GM23338 (cell line): ENCODE measurements around the gene C4BPB. TPM values are rescaled to one million over a fixed set of nuclear protein-coding genes. Genes with fewer than 3 reads are reported as not detected.

ENCODE experiments used
- ATAC-seq: fragments of 200-7000 bp; cut with Tn5 transposase; 3 replicates; pipeline ENCODE4 v1.9.1; 2020
- DNase-seq: peaks from one replicate; pipeline ENCODE4 v3.0.0-alpha.2; 2015; ENCODE audit warnings: low spot score
- H2AFZ ChIP-seq: fragments of 200-600 bp; sonication (generic); 2 replicates; pipeline ENCODE4 v1.8.0; 2016; ENCODE audit warnings: antibody characterized with exemption, mild to moderate bottlenecking, moderate library complexity
- H3F3A ChIP-seq: fragments of 200-600 bp; sonication (generic); replicated peaks from 2 replicates; pipeline ENCODE4 v1.8.0; 2017; ENCODE audit warnings: antibody characterized with exemption, mixed run types, low read depth
- H3K27ac ChIP-seq: fragments of 200-600 bp; sonication (generic); 2 replicates; pipeline ENCODE4 v1.6.1; 2016; ENCODE audit warnings: low read depth
- H3K27me3 ChIP-seq: fragments of 200-600 bp; sonication (generic); 2 replicates; pipeline ENCODE4 v1.8.0; 2016; ENCODE audit warnings: mild to moderate bottlenecking, mixed run types, moderate library complexity; ENCODE audit not compliant: insufficient read depth
- H3K36me3 ChIP-seq: fragments of 200-600 bp; sonication (generic); 2 replicates; pipeline ENCODE4 v1.8.0; 2016; ENCODE audit warnings: mild to moderate bottlenecking; ENCODE audit not compliant: insufficient read depth
- H3K4me1 ChIP-seq: fragments of 200-600 bp; sonication (generic); 2 replicates; pipeline ENCODE4 v1.8.0; 2016; ENCODE audit warnings: mild to moderate bottlenecking, moderate library complexity; ENCODE audit not compliant: insufficient read depth
- H3K4me2 ChIP-seq: fragments of 200-600 bp; sonication (generic); 2 replicates; pipeline ENCODE4 v1.7.1; 2017; ENCODE audit warnings: mixed run types
- H3K4me3 ChIP-seq: fragments of 200-600 bp; sonication (generic); 2 replicates; pipeline ENCODE4 v1.6.1; 2016; ENCODE audit warnings: mixed run types
- H3K79me2 ChIP-seq: fragments of 200-600 bp; sonication (generic); replicated peaks from 2 replicates; pipeline ENCODE4 v1.8.0; 2017; ENCODE audit warnings: mild to moderate bottlenecking; ENCODE audit not compliant: insufficient read depth
- H3K9me2 ChIP-seq: fragments of 200-600 bp; sonication (generic); 2 replicates; pipeline ENCODE4 v1.8.0; 2017; ENCODE audit not compliant: insufficient read depth
- H4K20me1 ChIP-seq: fragments of 200-600 bp; sonication (generic); replicated peaks from 2 replicates; pipeline ENCODE4 v1.8.0; 2017; ENCODE audit warnings: mild to moderate bottlenecking; ENCODE audit not compliant: insufficient read depth
- H3K27ac Mint-ChIP-seq: 2 replicates; pipeline ENCODE4 v1.8.0; 2020; ENCODE audit warnings: inconsistent platforms, mild to moderate bottlenecking, moderate library complexity, mixed read lengths
- H3K27me3 Mint-ChIP-seq: 3 replicates; pipeline ENCODE4 v1.8.0; 2022; ENCODE audit warnings: low read depth, mild to moderate bottlenecking, moderate library complexity, mixed read lengths, inconsistent platforms; ENCODE audit not compliant: insufficient read depth, poor library complexity
- H3K36me3 Mint-ChIP-seq: 3 replicates; pipeline ENCODE4 v1.8.0; 2021; ENCODE audit warnings: low read depth, mild to moderate bottlenecking, inconsistent platforms, moderate library complexity, mixed read lengths
- H3K4me1 Mint-ChIP-seq: 3 replicates; pipeline ENCODE4 v1.8.0; 2020; ENCODE audit warnings: mild to moderate bottlenecking, inconsistent platforms, mixed read lengths
- H3K4me3 Mint-ChIP-seq: 3 replicates; pipeline ENCODE4 v1.8.0; 2021; ENCODE audit warnings: moderate library complexity, mild to moderate bottlenecking, inconsistent platforms, mixed read lengths
- H3K9me3 Mint-ChIP-seq: 3 replicates; pipeline ENCODE4 v1.8.0; 2020; ENCODE audit warnings: moderate library complexity, mild to moderate bottlenecking, inconsistent platforms, mixed read lengths
- CREB1 ChIP-seq: fragments of 250-450 bp; sonication (Bioruptor Pico); IDR thresholded peaks from 2 replicates; pipeline ENCODE4 v1.5.0; 2020; ENCODE audit warnings: low read depth, mild to moderate bottlenecking, moderate library complexity
- CTCF ChIP-seq, 2 experiments: fragments of 200-600 bp in 1 of 2; sonication (generic) in 1 of 2; conservative IDR thresholded peaks; 2 replicates each; pipeline versions ENCODE4 v1.5.1 to v1.6.1; 2016 to 2017; ENCODE audit warnings: antibody characterized with exemption in 2 of 2, low read depth in 2 of 2, mild to moderate bottlenecking in 2 of 2, moderate library complexity in 1 of 2
- ETS1 ChIP-seq: IDR thresholded peaks from 2 replicates; pipeline ENCODE4 v1.6.1; 2016; ENCODE audit warnings: antibody characterized with exemption
- EZH2 ChIP-seq: fragments of 200-600 bp; sonication (generic); IDR thresholded peaks from one replicate; pipeline ENCODE4 v1.8.0; 2017; ENCODE audit warnings: antibody characterized with exemption, mild to moderate bottlenecking, low read depth; ENCODE audit not compliant: unreplicated experiment
- NANOG ChIP-seq: IDR thresholded peaks from 2 replicates; pipeline ENCODE4 v1.6.1; 2016; ENCODE audit warnings: antibody characterized with exemption, borderline replicate concordance
- POLR2AphosphoS5 ChIP-seq: IDR thresholded peaks from 2 replicates; pipeline ENCODE4 v1.6.1; 2016; ENCODE audit warnings: antibody characterized with exemption, low read depth
- REST ChIP-seq: IDR thresholded peaks from one replicate; pipeline ENCODE4 v1.6.1; 2018; ENCODE audit warnings: antibody characterized with exemption; ENCODE audit not compliant: unreplicated experiment
- STAT1 ChIP-seq: IDR thresholded peaks from one replicate; pipeline ENCODE4 v1.6.1; 2016; ENCODE audit warnings: antibody characterized with exemption; ENCODE audit not compliant: unreplicated experiment
- ZNF114 ChIP-seq: fragments of 250-450 bp; sonication (Bioruptor Pico); IDR thresholded peaks from 2 replicates; pipeline ENCODE4 v1.5.0; 2020; ENCODE audit warnings: mild to moderate bottlenecking, moderate library complexity
- polyA plus RNA-seq: library from polyadenylated mRNA; unstranded; fragments of >200 nt; fragmentation: Nextera tagmentation; extraction: Ambion mirVana; gene quantifications from 2 replicates; pipeline ENCODE4 v1.2.1, GENCODE V29; 2016
- total RNA-seq: library from RNA; depleted of rRNA; stranded (reverse); fragments of >200 nt; shearing (Covaris generic); gene quantifications from 2 replicates; pipeline ENCODE4 v1.2.3, GENCODE V29; 2014

C4BPB gene
- total and polyA plus RNA-seq, 2 experiments from 2014 or later, result not detected

- TF ChIP-seq REST, result no peak
- no peak for TF ChIP-seq EZH2
- no peak for TF ChIP-seq CREB1
- no peak for TF ChIP-seq POLR2AphosphoS5
- no peak for TF ChIP-seq STAT1
- no peak for TF ChIP-seq ZNF114
- TF ChIP-seq CTCF (conservative IDR thresholded peaks at IDR 0.05; ENCODE audit: low read depth in 2 of 2), result no peak
- TF ChIP-seq NANOG, result no peak
Measured at GRCh38 chr1:207103892-207104373, 15.3 kb downstream of the C4BPB start, which contains the start of gene C4BPA (continued).

DNA sequence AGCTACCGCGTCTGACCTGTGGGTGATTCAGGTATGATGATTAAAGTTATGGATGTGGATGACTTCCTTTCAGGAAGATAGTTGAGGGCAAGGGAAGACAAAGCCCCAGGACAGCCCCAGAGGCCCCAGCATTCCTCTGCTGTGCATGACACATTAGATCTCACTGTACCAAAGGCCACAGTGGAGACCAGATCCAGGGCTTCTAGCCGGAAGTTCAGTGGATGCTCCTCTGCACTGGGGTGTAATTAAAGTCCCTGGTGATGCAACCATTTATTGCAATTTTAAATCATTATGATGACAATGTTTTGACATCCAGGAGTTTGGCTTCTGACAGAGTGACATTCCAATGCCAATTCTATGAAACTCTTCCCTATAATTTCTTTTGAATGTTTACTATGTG is 20.3 kb downstream of the C4BPB start:
- H3K9me3 Mint-ChIP-seq, result no peaks in the 10 kb centered on the region
- H3K4me3 Mint-ChIP-seq, result no peak overlapping the region
- no peak for DNase-seq
- no peak for TF ChIP-seq REST
- no peak for TF ChIP-seq EZH2
- TF ChIP-seq ETS1, result no peak

More for the DNA sequence above, 20.3 kb downstream of the C4BPB start:
- Histone ChIP-seq H3K79me2 (no peaks in the 10 kb centered on the region), H3K36me3 (no peaks in the 10 kb centered on the region), H3K27ac (no peak overlapping the region), H3K27me3 (no peaks in the 10 kb centered on the region), H3K9me2 (peaks cover 16% of the 10 kb centered on the region), H2AFZ (no peak overlapping the region), H3F3A (no peaks in the 10 kb centered on the region), H3K4me2 (no peak overlapping the region), H3K4me3 (no peak overlapping the region), H3K4me1 (peaks cover 6% of the 10 kb centered on the region), H4K20me1 (no peaks in the 10 kb centered on the region)
- ATAC-seq, result no peak
- no peak overlapping the region for H3K27ac Mint-ChIP-seq
- H3K4me1 Mint-ChIP-seq, result peaks cover 10% of the 10 kb centered on the region
- no peaks in the 10 kb centered on the region for H3K36me3 Mint-ChIP-seq
- peaks cover 2% of the 10 kb centered on the region for H3K27me3 Mint-ChIP-seq
